HEK293 (cell line): ENCODE measurements around the gene DHX16.

ENCODE experiments used
- CTCF ChIA-PET: fragments of 350-600 bp; formaldehyde crosslinking; extraction: SDS; loops from one replicate; lab custom pipeline; 2021; ENCODE audit warnings: antibody characterized with exemption; lab: Yijun Ruan, JAX
- POLR2A ChIA-PET: fragments of 300-600 bp; formaldehyde crosslinking; extraction: SDS; loops from one replicate; lab custom pipeline; 2020; ENCODE audit warnings: antibody characterized with exemption, inconsistent platforms; lab: Yijun Ruan, JAX
- H3K27ac ChIP-seq: fragments of 200-500 bp; sonication (Bioruptor generic); 2 replicates; pipeline ENCODE4 v1.5.1; 2014; ENCODE audit warnings: low read depth, low read length, control low read depth, inconsistent platforms; ENCODE audit errors: extremely low read depth
- H3K36me3 ChIP-seq, 2 experiments: fragments of 200-500 bp in 1 of 2; sonication (Bioruptor generic) in 1 of 2; 1 replicate in 1 of 2; 2 replicates in 1 of 2; pipeline ENCODE4 v1.5.1; 2014 to 2017; ENCODE audit warnings: inconsistent platforms in 2 of 2, low read length in 2 of 2; ENCODE audit not compliant: control insufficient read depth in 2 of 2, insufficient read depth in 1 of 2
- H3K4me1 ChIP-seq: fragments of 200-500 bp; sonication (Bioruptor generic); 2 replicates; pipeline ENCODE4 v1.5.1; 2014; ENCODE audit warnings: mild to moderate bottlenecking, low read length, inconsistent platforms; ENCODE audit not compliant: control insufficient read depth, insufficient read depth
- H3K4me3 ChIP-seq: 2 replicates; pipeline ENCODE4 v1.5.1; 2011; ENCODE audit warnings: low read depth, mild to moderate bottlenecking, control low read depth, low read length, moderate library complexity
- H3K9me3 ChIP-seq: fragments of 200-500 bp; sonication (Bioruptor generic); 2 replicates; pipeline ENCODE4 v1.5.1; 2014; ENCODE audit warnings: low read depth, low read length, inconsistent platforms; ENCODE audit not compliant: control insufficient read depth, insufficient read depth
- PRDM1 ChIP-seq: fragments of 450-650 bp; formaldehyde crosslinking; IDR thresholded peaks from 2 replicates; pipeline ENCODE4; 2016; ENCODE audit warnings: missing biosample characterization, missing genetic modification characterization
- PRDM6 ChIP-seq: fragments of 450-650 bp; formaldehyde crosslinking; IDR thresholded peaks from 2 replicates; pipeline ENCODE4 v1.5.1; 2017; ENCODE audit warnings: missing biosample characterization, missing genetic modification characterization
- RBAK ChIP-seq: fragments of 450-650 bp; formaldehyde crosslinking; IDR thresholded peaks from 2 replicates; pipeline ENCODE4 v1.5.1; 2016; ENCODE audit warnings: missing biosample characterization, missing genetic modification characterization
- YY2 ChIP-seq: fragments of 450-650 bp; formaldehyde crosslinking; IDR thresholded peaks from 2 replicates; pipeline ENCODE4 v1.5.1; 2016; ENCODE audit warnings: missing biosample characterization, missing genetic modification characterization
- ZNF146 ChIP-seq: fragments of 450-650 bp; formaldehyde crosslinking; IDR thresholded peaks from 2 replicates; pipeline ENCODE4 v1.5.1; 2016; ENCODE audit warnings: missing biosample characterization, missing genetic modification characterization
- ZNF169 ChIP-seq: fragments of 450-650 bp; formaldehyde crosslinking; IDR thresholded peaks from 2 replicates; pipeline ENCODE4 v1.5.1; 2016; ENCODE audit warnings: missing biosample characterization, missing genetic modification characterization
- ZNF266 ChIP-seq: fragments of 450-650 bp; formaldehyde crosslinking; IDR thresholded peaks from 2 replicates; pipeline ENCODE4 v1.5.1; 2016; ENCODE audit warnings: missing biosample characterization, missing genetic modification characterization, low read depth
- ZNF394 ChIP-seq: fragments of 450-650 bp; formaldehyde crosslinking; IDR thresholded peaks from 2 replicates; pipeline ENCODE4 v1.5.1; 2016; ENCODE audit warnings: missing biosample characterization, missing genetic modification characterization, mild to moderate bottlenecking, moderate library complexity, borderline replicate concordance
- ZNF398 ChIP-seq: fragments of 450-650 bp; formaldehyde crosslinking; IDR thresholded peaks from 2 replicates; pipeline ENCODE4 v1.5.1; 2017; ENCODE audit warnings: missing biosample characterization, missing genetic modification characterization
- ZNF558 ChIP-seq: fragments of 450-650 bp; formaldehyde crosslinking; IDR thresholded peaks from 2 replicates; pipeline ENCODE4 v1.5.1; 2016; ENCODE audit warnings: missing biosample characterization, missing genetic modification characterization
- ZNF600 ChIP-seq: fragments of 450-650 bp; formaldehyde crosslinking; IDR thresholded peaks from 2 replicates; pipeline ENCODE4 v1.5.1; 2016; ENCODE audit warnings: missing biosample characterization, missing genetic modification characterization
- ZNF658 ChIP-seq: fragments of 450-650 bp; formaldehyde crosslinking; IDR thresholded peaks from 2 replicates; pipeline ENCODE4; 2016; ENCODE audit warnings: missing biosample characterization, missing genetic modification characterization
- TF ChIP-seq, protein P1 (sequence below): fragments of 450-650 bp; formaldehyde crosslinking; IDR thresholded peaks from 2 replicates; pipeline ENCODE4 v1.5.1; 2017; ENCODE audit warnings: missing biosample characterization, missing genetic modification characterization
- TF ChIP-seq, protein P2 (sequence below): fragments of 450-650 bp; formaldehyde crosslinking; IDR thresholded peaks from 2 replicates; pipeline ENCODE4 v1.5.1; 2016; ENCODE audit warnings: missing biosample characterization, missing genetic modification characterization
- TF ChIP-seq, protein P3 (sequence below): fragments of 450-650 bp; formaldehyde crosslinking; IDR thresholded peaks from 2 replicates; pipeline ENCODE4 v1.5.1; 2017; ENCODE audit warnings: missing biosample characterization, mild to moderate bottlenecking, missing genetic modification characterization, moderate library complexity
- TF ChIP-seq, protein P4 (sequence below): fragments of 450-650 bp; formaldehyde crosslinking; IDR thresholded peaks from 2 replicates; pipeline ENCODE4 v1.5.1; 2016; ENCODE audit warnings: missing biosample characterization, missing genetic modification characterization

Gene DHX16

DNA sequence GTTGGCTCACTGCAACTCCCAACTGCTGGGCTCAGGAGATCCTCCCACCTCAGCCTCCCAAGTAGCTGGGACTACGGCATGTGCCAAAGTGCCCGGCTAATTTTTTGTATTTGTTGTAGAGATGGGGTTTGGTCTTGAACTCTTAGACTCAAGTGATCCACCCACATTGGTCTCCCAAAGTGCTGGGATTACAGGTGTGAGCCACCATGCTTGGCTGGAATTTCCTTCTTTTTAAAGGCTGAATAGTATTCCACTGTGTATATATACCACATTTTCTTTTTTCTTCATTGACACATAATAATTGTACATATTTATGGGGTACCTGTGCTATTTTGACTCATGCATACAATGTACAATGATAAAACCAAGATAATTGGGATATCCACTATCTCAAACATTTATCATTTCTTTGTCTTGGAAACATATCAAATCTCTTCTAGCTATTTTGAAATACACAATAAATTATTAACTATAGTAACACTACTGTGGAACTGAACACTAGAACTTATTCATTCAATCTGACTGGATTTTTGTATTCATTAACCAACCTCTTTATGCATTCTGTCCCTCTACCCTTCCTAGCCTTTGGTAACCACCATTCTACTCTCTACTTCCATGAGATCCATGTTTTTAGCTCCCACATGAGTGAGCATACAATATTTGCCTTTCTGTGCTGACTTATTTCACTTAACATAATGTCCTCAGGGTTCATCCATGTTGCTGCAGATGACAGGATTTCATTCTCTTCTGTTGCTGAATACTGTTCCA lies 36.5 kb upstream of the DHX16 start:
- Histone ChIP-seq H3K4me3 (no peak overlapping the region), H3K27ac (no peak overlapping the region)
- POLR2A ChIA-PET, result interaction anchor here (1.0 to 1.2 kb wide), 2 partner anchors 12 to 19 kb away, joined by 3 to 4 read pairs; partner anchors contain the start of gene NRM

DNA sequence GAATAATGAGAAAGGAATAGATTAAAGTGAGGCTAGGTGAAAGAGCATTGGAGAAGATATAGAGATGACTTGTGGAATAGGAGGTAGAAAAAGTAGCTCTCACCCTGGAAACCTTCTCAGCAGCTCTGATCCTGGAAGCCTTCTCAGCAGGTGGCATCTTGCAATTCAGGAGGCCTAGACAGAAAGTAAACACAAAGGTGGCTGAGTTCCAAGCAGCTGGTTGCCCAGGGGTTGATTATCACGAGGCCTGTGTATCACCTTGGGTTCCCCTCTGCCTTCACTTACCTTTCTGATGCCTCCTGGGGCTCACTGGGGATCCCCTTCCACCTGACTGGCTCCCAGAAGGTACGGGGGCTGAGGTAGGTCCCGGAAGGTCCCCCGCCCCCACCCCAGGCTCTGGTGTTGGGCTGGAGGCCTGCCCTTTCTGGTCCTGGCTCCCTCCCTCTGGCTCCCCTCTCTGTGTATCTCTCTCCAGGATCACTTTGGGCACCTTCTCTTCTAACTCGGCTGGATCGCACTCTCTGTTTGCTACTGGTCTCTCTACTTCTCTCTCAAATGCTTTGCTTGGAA lies 34.6 kb upstream of the DHX16 start:
- ChIA-PET CTCF (interaction anchor here (0.6 to 2.7 kb wide), 7 partner anchors 15 to 33 kb away, joined by 3 to 22 read pairs (median 5); no protein-coding TSS in a partner anchor), POLR2A (interaction anchor here (1.0 to 2.9 kb wide), 8 partner anchors 10 to 91 kb away, joined by 4 to 36 read pairs (median 6); partner anchors contain the start of genes IER3, MDC1, NRM and TUBB)
- no peak overlapping the region for H3K4me3 ChIP-seq
- H3K27ac ChIP-seq, result peak overlapping the region; percentile 91
- peaks cover 17% of the 10 kb centered on the region for H3K4me1 ChIP-seq
- peaks cover 55 to 92% of the 10 kb centered on the region in 2 experiments for H3K36me3 ChIP-seq
- H3K9me3 ChIP-seq, result no peaks in the 10 kb centered on the region
- no peak for TF ChIP-seq RBAK (tag by site-specific recombination)
- TF ChIP-seq ZNF600 (tag by site-specific recombination), result peak; percentile 66; the same call in 1 of the 2 replicates
- TF ChIP-seq, protein P1, sequence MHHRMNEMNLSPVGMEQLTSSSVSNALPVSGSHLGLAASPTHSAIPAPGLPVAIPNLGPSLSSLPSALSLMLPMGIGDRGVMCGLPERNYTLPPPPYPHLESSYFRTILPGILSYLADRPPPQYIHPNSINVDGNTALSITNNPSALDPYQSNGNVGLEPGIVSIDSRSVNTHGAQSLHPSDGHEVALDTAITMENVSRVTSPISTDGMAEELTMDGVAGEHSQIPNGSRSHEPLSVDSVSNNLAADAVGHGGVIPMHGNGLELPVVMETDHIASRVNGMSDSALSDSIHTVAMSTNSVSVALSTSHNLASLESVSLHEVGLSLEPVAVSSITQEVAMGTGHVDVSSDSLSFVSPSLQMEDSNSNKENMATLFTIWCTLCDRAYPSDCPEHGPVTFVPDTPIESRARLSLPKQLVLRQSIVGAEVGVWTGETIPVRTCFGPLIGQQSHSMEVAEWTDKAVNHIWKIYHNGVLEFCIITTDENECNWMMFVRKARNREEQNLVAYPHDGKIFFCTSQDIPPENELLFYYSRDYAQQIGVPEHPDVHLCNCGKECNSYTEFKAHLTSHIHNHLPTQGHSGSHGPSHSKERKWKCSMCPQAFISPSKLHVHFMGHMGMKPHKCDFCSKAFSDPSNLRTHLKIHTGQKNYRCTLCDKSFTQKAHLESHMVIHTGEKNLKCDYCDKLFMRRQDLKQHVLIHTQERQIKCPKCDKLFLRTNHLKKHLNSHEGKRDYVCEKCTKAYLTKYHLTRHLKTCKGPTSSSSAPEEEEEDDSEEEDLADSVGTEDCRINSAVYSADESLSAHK (tag by site-specific recombination), result no peak
- peak; percentile 46; the same call in 1 of the 2 replicates for TF ChIP-seq ZNF558 (tag by site-specific recombination)
- no peak for TF ChIP-seq ZNF394 (tag by site-specific recombination)
- no peak for TF ChIP-seq ZNF266 (tag by site-specific recombination)
- no peak; the same call in 1 of the 2 replicates for TF ChIP-seq PRDM6 (tag by site-specific recombination)
- TF ChIP-seq ZNF658 (tag by site-specific recombination), result no peak
- TF ChIP-seq YY2 (tag by site-specific recombination), result no peak
- no peak for TF ChIP-seq ZNF169

More for the DNA sequence above, 36.5 kb upstream of the DHX16 start:
- CTCF ChIA-PET, result interaction anchor here (0.7 to 5.0 kb wide), 6 partner anchors 10 to 177 kb away, joined by 3 to 32 read pairs (median 5); no protein-coding TSS in a partner anchor
- H3K4me1 ChIP-seq, result peaks cover 17% of the 10 kb centered on the region
- peaks cover 53 to 92% of the 10 kb centered on the region in 2 experiments for H3K36me3 ChIP-seq
- no peak for TF ChIP-seq ZNF398 (tag by site-specific recombination)
- TF ChIP-seq ZNF146 (tag by site-specific recombination), result peak; percentile 96
- 0 out of 2 replicates have a peak, but pooled peaks have one; percentile 13 for TF ChIP-seq PRDM1
- TF ChIP-seq, protein P2, sequence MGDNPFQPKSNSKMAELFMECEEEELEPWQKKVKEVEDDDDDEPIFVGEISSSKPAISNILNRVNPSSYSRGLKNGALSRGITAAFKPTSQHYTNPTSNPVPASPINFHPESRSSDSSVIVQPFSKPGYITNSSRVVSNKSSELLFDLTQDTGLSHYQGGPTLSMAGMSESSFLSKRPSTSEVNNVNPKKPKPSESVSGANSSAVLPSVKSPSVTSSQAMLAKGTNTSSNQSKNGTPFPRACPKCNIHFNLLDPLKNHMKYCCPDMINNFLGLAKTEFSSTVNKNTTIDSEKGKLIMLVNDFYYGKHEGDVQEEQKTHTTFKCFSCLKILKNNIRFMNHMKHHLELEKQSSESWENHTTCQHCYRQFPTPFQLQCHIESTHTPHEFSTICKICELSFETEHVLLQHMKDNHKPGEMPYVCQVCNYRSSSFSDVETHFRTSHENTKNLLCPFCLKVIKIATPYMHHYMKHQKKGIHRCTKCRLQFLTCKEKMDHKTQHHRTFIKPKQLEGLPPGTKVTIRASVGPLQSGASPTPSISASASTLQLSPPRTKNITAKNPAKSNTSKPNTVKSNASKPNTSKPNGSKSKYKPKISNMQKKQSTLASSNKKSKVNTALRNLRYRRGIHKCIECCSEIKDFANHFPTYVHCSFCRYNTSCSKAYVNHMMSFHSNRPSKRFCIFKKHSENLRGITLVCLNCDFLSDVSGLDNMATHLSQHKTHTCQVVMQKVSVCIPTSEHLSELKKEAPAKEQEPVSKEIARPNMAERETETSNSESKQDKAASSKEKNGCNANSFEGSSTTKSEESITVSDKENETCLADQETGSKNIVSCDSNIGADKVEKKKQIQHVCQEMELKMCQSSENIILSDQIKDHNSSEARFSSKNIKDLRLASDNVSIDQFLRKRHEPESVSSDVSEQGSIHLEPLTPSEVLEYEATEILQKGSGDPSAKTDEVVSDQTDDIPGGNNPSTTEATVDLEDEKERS, result peak; percentile 21; the same call in 1 of the 2 replicates
- TF ChIP-seq, protein P3, sequence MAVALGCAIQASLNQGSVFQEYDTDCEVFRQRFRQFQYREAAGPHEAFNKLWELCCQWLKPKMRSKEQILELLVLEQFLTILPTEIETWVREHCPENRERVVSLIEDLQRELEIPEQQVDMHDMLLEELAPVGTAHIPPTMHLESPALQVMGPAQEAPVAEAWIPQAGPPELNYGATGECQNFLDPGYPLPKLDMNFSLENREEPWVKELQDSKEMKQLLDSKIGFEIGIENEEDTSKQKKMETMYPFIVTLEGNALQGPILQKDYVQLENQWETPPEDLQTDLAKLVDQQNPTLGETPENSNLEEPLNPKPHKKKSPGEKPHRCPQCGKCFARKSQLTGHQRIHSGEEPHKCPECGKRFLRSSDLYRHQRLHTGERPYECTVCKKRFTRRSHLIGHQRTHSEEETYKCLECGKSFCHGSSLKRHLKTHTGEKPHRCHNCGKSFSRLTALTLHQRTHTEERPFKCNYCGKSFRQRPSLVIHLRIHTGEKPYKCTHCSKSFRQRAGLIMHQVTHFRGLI, result no peak
- TF ChIP-seq, protein P4, sequence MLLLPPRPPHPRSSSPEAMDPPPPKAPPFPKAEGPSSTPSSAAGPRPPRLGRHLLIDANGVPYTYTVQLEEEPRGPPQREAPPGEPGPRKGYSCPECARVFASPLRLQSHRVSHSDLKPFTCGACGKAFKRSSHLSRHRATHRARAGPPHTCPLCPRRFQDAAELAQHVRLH (tag by site-specific recombination), result no peak
- no peaks in the 10 kb centered on the region for H3K9me3 ChIP-seq
